NCI-H2196 (cell line): ENCODE data around the gene PPP1R12C.

Experiments used
- DNase-seq: peaks from one replicate; lab custom pipeline; 2025; ENCODE audit not compliant: unreplicated experiment; lab: John Stamatoyannopoulos, UW

The PPP1R12C gene

DNA sequence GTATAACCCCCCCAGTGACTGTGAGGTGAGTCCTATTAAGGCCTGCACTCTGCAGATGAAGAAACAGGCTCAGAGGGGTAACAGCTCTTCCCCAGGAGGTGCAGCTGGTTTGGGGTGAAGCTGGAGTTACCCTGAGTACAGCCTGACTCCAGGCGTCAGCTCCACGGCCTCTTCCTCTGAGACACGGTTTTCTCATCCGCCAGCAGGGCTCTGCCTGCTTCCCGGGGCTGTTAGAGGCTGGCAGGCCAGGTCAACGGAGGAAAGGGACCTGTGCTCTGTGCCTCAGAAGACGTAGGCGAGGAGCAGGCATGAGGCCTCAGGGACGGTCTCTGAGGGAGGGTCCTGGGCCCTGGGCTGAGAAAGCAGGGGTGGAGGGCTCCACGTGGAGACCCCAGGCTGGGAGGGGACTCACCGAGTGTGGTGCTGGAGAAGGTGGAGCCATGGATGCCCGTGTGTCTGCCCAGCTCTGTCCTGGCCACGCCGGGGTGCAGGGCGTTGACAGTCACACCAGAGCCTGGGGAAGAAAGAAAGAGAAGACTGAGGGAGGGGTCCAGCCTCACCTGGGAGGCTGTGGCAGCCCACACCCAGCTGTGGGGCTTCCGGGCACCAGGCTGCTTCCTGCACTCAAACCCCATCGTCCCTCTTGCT is 70.3 kb downstream of the PPP1R12C start:
- no peak for DNase-seq

DNA sequence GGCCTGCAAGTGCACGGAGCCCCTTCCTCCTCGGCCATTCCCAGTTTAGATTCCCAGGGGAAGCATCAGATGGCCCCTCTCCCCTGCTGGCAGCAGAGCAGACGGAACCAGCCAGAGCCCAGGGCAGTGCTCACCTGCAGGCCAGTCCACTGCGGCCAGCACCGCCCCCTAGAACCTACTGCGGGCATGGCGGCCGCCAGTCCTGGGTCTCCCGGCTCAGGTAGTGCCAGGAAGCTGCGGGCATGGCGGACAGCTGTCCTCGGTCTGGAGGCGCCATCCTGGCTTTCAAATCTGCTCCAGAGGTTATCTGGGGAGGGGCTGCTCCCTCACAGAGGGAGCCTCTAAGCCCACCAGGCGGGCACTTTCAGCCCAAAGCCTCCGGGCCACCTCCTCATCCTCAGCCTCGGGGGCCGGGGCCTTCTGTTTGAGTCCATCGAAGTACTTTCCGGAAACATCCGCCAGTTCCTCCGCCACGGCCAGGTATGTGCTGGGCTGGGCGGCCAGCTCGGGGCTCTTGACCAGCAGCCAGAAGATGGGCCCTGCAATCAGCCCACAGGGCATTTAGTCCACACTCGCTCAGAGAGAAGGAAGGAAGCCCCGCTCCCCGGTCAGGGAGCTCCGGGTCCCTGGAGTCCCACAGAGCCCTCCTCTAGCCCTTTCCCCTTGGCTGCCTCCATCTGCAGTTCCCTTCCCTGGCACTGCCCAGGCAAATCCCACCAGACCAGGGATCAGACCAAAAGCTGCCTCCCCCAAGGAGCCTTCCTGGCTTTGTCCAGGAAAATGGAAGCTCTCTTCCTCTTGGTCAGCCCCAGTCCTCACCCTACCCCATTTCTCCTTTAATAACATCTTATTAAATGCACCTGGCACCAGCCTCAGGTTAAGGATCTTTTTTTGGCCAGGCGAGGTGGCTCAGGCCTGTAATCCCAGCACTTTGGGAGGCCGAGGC is 72.4 kb downstream of the PPP1R12C start:
- DNase-seq = no peak

DNA sequence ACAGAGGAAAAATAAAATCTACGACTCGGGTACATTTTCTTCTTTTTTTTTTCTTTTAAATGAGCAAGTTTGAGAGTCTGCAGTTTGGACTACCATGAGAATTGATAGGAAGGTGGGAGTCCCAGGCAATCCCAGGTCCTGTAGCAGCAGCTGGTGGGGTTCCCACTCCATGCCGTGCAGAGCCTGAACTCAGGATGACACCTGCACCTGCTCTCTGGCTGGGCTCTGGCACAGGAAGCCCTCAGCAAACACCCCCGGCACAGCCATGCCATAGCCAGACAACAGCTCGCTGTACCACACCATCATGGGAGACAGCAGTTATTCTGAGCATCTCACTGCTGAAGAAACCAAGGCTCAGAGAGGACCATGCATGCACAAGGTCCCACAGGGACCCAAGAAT is 73.2 kb downstream of the PPP1R12C start:
- no peak for DNase-seq

DNA sequence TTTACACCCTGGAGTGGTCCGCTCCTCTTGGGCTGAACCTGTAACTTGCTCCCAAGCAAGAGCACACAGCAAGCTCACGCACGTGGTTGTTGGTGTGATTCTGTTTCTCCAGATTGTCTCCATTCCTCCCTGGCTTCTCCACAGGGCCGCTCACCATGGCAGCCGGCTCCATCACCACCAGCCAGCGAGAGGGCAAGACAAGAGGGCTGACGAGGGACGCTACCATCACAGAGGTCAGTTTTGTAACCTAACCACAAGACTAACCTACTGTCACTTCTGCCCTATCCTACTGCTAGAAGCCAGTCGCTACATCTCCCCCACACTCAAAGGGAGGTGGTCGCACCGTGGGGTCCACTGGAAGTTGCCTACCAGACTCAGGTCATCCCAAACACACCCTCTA is 74.7 kb downstream of the PPP1R12C start:
- no peak for DNase-seq

DNA sequence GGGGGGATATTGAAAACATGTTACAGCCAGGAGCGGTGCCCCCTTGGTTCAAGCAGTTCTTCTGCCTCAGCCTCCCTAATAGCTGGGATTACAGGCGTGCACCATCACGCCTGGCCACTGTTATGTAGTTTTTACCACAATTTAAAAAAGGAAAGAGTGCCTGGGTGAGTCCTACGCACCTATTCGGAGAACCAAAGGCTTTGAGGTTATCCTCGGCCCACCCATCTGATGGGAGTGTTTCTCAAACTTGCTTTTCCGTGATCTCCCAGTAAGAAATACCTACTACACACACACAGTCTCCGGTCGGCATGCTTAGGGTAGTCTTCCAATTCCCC is 75.1 kb downstream of the PPP1R12C start:
- no peak for DNase-seq

DNA sequence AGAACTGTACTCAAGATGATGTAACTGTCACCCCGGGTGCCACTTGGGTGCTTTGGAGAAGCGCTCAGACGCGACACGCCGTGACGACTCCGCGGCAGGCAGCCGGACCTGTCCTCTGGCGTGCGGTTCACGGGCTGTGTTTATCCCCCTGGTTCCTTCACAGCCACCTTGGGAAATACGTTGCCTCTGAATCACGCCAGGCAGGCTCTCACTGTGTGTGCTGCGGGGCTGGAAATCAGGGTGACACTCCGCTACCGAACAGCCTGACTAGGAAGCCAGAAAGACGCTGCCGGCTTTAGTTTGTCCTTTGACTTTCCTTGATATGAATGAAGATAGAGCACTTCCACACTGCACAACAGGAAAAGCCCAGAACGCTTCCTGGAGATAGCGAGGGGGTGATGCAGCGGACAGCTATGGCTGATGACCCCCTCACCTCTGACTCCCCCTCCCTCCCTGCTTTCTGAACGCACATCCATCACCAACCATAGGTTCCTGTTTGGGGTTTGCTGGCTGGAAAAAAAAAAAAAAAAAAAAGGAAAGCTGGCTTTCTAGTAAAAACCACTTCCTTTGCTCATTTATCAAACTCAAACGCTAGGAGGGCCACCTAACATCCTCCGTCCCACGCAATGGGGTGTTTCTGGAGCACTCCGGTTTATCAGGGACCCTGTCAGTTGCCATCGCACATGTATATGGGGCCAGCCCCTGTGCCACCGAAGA is 75.7 kb downstream of the PPP1R12C start:
- no peak for DNase-seq

DNA sequence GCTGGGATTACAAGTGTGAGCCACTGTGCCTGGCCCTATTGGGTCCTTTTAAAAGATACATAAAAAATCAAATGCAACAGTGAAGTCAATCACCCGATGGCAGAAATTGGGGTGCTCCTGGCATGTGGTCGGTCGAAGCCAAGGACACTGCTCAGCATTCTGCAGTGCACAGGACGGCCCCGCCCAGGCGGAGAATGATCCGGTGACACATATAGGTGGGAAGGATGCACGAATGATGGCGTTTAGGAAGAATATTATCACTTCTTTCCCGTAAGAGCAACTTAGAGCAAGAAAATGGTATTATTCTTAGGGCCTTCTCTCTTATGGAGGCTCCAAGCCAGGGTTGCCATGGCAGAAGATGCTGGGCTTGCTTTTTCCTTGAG is 76.2 kb downstream of the PPP1R12C start:
- DNase-seq = no peak
